ENCODE measurements around the gene TMEM8B. TPM values are rescaled to one million over a fixed set of nuclear protein-coding genes. Genes with fewer than 3 reads are reported as not detected.

The TMEM8B gene
- total and polyA plus RNA-seq, 7 donors: 3.5 to 12.5 (median 7.1) TPM

- Histone ChIP-seq H3K36me3 (no peaks in the 10 kb centered on the region), H3K9me3 (no peaks in the 10 kb centered on the region), H3K4me3 (no peak overlapping the region), H3K4me1 (peaks cover 0 to 26% (median 21%) of the 10 kb centered on the region in 4 donors), H3K27ac (no peak overlapping the region), H3K27me3 (no peaks in the 10 kb centered on the region)
- WGBS, 2 donors: 91 to 96% methylated on average over 15 of the region's 15 CpGs
- no peak for TF ChIP-seq POLR2A (IDR thresholded peaks at IDR 0.05)
- intact Hi-C loops (cut with DNase I): no loop called here
- DNase-seq: peak; percentile 50
Measured at GRCh38 chr9:35840881-35841644, 12.0 kb downstream of the TMEM8B start.

- intact Hi-C loops (cut with DNase I): no loop called here
- peak; percentile 46 for DNase-seq
- Histone ChIP-seq H3K9me3 (no peaks in the 10 kb centered on the region), H3K4me3 (no peak overlapping the region), H3K27ac (no peak overlapping the region), H3K36me3 (peaks cover 0 to 4% (median 1%) of the 10 kb centered on the region in 4 donors), H3K4me1 (peaks cover 0 to 31% (median 26%) of the 10 kb centered on the region in 4 donors), H3K27me3 (no peaks in the 10 kb centered on the region)
- 88 to 96% methylated on average over 5 of the region's 5 CpGs for WGBS, 2 donors
- no peak for TF ChIP-seq EP300 (IDR thresholded peaks at IDR 0.05)
- TF ChIP-seq, protein P1, sequence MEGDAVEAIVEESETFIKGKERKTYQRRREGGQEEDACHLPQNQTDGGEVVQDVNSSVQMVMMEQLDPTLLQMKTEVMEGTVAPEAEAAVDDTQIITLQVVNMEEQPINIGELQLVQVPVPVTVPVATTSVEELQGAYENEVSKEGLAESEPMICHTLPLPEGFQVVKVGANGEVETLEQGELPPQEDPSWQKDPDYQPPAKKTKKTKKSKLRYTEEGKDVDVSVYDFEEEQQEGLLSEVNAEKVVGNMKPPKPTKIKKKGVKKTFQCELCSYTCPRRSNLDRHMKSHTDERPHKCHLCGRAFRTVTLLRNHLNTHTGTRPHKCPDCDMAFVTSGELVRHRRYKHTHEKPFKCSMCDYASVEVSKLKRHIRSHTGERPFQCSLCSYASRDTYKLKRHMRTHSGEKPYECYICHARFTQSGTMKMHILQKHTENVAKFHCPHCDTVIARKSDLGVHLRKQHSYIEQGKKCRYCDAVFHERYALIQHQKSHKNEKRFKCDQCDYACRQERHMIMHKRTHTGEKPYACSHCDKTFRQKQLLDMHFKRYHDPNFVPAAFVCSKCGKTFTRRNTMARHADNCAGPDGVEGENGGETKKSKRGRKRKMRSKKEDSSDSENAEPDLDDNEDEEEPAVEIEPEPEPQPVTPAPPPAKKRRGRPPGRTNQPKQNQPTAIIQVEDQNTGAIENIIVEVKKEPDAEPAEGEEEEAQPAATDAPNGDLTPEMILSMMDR (IDR thresholded peaks at IDR 0.05): no peak
- no peak for TF ChIP-seq POLR2AphosphoS5 (IDR thresholded peaks at IDR 0.05)
- no peak for TF ChIP-seq POLR2A (IDR thresholded peaks at IDR 0.05)
Measured at GRCh38 chr9:35841645-35841900, 12.5 kb downstream of the TMEM8B start.

GRCh38 chr9:35842020-35842745, 13.2 kb downstream of the TMEM8B start:
- Histone ChIP-seq H3K4me1 (peaks cover 0 to 36% (median 28%) of the 10 kb centered on the region in 4 donors), H3K9me3 (no peaks in the 10 kb centered on the region), H3K4me3 (no peak overlapping the region), H3K36me3 (peaks cover 0 to 8% (median 2%) of the 10 kb centered on the region in 4 donors), H3K27me3 (no peaks in the 10 kb centered on the region), H3K27ac (no peak overlapping the region)
- intact Hi-C loops (cut with DNase I): no loop called here
- peak; percentile 57 for DNase-seq
- 94% methylated on average over 17 of the region's 17 CpGs for WGBS, 2 donors
- TF ChIP-seq POLR2AphosphoS5 (IDR thresholded peaks at IDR 0.05) (no peak), EP300 (IDR thresholded peaks at IDR 0.05) (no peak), POLR2A (IDR thresholded peaks at IDR 0.05) (no peak)

DNA sequence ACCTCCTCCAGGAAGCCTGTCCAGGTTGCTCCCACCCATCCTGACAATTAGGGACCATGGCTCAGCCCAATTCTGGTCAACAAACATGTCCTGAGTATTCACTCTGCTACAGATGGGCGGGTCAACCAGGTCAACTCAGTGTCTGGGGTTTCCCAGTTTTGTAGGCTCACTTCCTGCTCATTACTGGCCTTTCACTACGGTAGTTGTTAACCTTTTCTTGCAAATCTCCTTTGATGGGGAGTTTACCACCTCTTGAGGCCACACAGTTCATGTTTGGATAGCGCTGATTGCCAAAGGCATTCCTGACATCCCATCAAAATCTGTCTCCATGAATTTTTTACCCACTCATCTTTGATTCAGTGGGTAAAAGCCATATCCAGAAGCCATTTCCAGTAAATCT, 13.8 kb downstream of the TMEM8B start:
- 67 to 69% methylated on average over 3 of the region's 3 CpGs for WGBS, 2 donors
- Histone ChIP-seq H3K4me3 (no peak overlapping the region), H3K27ac (no peak overlapping the region), H3K9me3 (no peaks in the 10 kb centered on the region), H3K4me1 (peaks cover 0 to 42% (median 32%) of the 10 kb centered on the region in 4 donors), H3K27me3 (no peaks in the 10 kb centered on the region), H3K36me3 (peaks cover 0 to 12% (median 2%) of the 10 kb centered on the region in 4 donors)
- intact Hi-C loops (cut with DNase I): no loop called here
- no peak for TF ChIP-seq POLR2A (IDR thresholded peaks at IDR 0.05)
- no peak for TF ChIP-seq POLR2AphosphoS5 (IDR thresholded peaks at IDR 0.05)
- TF ChIP-seq, protein P1 (IDR thresholded peaks at IDR 0.05): no peak
- no peak for TF ChIP-seq EP300 (IDR thresholded peaks at IDR 0.05)
- DNase-seq: no peak

GRCh38 chr9:35844628-35845270, 15.7 kb downstream of the TMEM8B start:
- DNase-seq: peak; percentile 70
- Histone ChIP-seq H3K9me3 (no peaks in the 10 kb centered on the region), H3K27ac (peak overlapping the region; percentile 57 to 84 (median 77)), H3K4me3 (no peak overlapping the region), H3K36me3 (peaks cover 0 to 12% (median 2%) of the 10 kb centered on the region in 4 donors), H3K4me1 (peaks cover 0 to 53% (median 41%) of the 10 kb centered on the region in 4 donors), H3K27me3 (no peaks in the 10 kb centered on the region)
- 34% methylated on average over 7 of the region's 7 CpGs for WGBS, 2 donors
- intact Hi-C loops (cut with DNase I): no loop called here
- peak in 3 of 4 donors; percentile 23 to 45 (median 24) for TF ChIP-seq POLR2AphosphoS5 (IDR thresholded peaks at IDR 0.05)
- no peak for TF ChIP-seq EP300 (IDR thresholded peaks at IDR 0.05)

Data from sigmoid colon (tissue), 7 donors.